ENCODE results near the gene PFKFB3.

PFKFB3 gene

DNA sequence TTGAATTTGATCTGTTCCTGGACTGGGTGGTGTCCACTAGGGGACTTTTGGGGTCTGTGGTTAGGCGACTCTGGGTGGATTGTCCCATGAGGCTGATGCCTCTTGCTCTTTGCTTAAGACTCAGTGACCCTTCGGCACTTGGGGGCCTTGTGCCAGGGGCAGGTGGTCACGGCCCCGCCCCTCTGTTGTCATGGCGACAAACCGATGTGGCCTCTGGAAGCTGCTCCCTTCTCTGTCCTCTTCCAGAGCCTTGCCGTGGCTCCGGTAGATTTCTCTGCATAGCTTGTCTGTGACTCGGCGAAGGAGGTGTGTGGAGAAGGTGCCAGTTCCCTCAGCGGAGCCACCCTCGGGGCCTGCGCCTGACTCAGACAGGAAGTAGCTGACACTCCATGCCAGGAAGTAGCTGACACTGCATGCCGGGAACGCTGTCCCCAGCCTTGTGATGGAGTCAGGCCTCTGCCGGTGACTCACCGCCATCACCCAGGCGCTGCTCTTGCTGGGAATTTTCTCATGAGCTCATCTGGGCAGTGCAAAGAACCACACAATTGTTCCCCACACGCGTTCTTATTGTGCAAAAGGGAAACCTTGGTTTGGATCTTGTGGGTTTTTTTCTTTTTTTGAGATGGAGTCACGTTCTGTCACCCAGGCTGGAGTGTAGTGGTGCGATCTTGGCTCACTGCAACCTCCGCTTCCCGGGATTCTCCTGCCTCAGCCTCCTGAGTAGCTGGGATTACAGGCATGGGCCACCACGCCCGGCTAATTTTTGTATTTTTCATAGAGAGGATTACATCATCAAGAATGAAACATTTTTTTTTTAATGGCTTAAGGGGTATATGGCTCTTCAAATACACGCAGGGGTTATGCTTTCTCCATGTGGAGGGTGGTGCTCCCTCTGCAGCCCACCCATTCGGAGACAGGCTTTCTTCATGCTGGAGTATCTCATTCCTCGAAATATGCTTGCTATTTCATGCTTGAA is 72.6 kb downstream of the PFKFB3 start (continued):
- TF ChIP-seq, protein P1, sequence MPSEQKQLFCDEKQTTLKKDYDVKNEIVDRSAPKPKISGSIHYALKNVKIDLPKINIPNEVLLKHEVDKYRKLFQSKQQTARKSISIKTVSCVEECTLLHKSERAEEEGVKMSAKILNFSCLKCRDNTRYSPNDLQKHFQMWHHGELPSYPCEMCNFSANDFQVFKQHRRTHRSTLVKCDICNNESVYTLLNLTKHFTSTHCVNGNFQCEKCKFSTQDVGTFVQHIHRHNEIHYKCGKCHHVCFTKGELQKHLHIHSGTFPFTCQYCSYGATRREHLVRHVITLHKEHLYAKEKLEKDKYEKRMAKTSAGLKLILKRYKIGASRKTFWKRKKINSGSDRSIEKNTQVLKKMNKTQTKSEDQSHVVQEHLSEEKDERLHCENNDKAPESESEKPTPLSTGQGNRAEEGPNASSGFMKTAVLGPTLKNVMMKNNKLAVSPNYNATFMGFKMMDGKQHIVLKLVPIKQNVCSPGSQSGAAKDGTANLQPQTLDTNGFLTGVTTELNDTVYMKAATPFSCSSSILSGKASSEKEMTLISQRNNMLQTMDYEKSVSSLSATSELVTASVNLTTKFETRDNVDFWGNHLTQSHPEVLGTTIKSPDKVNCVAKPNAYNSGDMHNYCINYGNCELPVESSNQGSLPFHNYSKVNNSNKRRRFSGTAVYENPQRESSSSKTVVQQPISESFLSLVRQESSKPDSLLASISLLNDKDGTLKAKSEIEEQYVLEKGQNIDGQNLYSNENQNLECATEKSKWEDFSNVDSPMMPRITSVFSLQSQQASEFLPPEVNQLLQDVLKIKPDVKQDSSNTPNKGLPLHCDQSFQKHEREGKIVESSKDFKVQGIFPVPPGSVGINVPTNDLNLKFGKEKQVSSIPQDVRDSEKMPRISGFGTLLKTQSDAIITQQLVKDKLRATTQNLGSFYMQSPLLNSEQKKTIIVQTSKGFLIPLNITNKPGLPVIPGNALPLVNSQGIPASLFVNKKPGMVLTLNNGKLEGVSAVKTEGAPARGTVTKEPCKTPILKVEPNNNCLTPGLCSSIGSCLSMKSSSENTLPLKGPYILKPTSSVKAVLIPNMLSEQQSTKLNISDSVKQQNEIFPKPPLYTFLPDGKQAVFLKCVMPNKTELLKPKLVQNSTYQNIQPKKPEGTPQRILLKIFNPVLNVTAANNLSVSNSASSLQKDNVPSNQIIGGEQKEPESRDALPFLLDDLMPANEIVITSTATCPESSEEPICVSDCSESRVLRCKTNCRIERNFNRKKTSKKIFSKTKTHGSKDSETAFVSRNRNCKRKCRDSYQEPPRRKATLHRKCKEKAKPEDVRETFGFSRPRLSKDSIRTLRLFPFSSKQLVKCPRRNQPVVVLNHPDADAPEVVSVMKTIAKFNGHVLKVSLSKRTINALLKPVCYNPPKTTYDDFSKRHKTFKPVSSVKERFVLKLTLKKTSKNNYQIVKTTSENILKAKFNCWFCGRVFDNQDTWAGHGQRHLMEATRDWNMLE (tag by site-specific recombination; conservative IDR thresholded peaks at IDR 0.05; ENCODE audit: low read depth) = peak; percentile 61
- TF ChIP-seq SCRT1 (tag by site-specific recombination; IDR thresholded peaks at IDR 0.05; ENCODE audit: borderline replicate concordance) = no peak
- 0 out of 2 replicates have a peak, but pooled peaks have one; percentile 12 for TF ChIP-seq SP2 (tag by site-specific recombination; IDR thresholded peaks at IDR 0.05)
- no peak for TF ChIP-seq ZNF664 (tag by site-specific recombination; IDR thresholded peaks at IDR 0.05)
- TF ChIP-seq ZXDB (tag by site-specific recombination; IDR thresholded peaks at IDR 0.05) = no peak
- TF ChIP-seq ZNF37A (tag by site-specific recombination; IDR thresholded peaks at IDR 0.05) = no peak
- TF ChIP-seq, protein P2, sequence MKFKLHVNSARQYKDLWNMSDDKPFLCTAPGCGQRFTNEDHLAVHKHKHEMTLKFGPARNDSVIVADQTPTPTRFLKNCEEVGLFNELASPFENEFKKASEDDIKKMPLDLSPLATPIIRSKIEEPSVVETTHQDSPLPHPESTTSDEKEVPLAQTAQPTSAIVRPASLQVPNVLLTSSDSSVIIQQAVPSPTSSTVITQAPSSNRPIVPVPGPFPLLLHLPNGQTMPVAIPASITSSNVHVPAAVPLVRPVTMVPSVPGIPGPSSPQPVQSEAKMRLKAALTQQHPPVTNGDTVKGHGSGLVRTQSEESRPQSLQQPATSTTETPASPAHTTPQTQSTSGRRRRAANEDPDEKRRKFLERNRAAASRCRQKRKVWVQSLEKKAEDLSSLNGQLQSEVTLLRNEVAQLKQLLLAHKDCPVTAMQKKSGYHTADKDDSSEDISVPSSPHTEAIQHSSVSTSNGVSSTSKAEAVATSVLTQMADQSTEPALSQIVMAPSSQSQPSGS (tag by site-specific recombination; IDR thresholded peaks at IDR 0.05; ENCODE audit: low read depth) = peak; percentile 54; the same call in 1 of the 2 replicates
- TF ChIP-seq ZNF24 (tag by site-specific recombination; IDR thresholded peaks at IDR 0.05) = 0 out of 2 replicates have a peak, but pooled peaks have one; percentile 11
- peak; percentile 55 for TF ChIP-seq SETDB1 (IDR thresholded peaks at IDR 0.05; ENCODE audit: insufficient read length, low read length)

GRCh38 chr10:6276356-6276755 is 73.6 kb downstream of the PFKFB3 start:
- ChIA-PET CTCF (no interaction called here), POLR2A (no interaction called here)
- no peak overlapping the region for H3K27ac ChIP-seq (ENCODE audit: extremely low read depth, low read depth, low read length)
- no peaks in the 10 kb centered on the region for H3K9me3 ChIP-seq (ENCODE audit: control insufficient read depth, insufficient read depth, low read depth, low read length)
- H3K4me1 ChIP-seq (ENCODE audit: control insufficient read depth, insufficient read depth, low read length) = no peaks in the 10 kb centered on the region
- no peak for TF ChIP-seq ZBTB1 (tag by site-specific recombination; IDR thresholded peaks at IDR 0.05)
- TF ChIP-seq ZNF223 (tag by site-specific recombination; IDR thresholded peaks at IDR 0.05) = no peak
- no peak for TF ChIP-seq ZNF837 (tag by site-specific recombination; IDR thresholded peaks at IDR 0.05)
- H3K4me3 ChIP-seq (ENCODE audit: low read depth, low read length) = no peak overlapping the region
- H3K36me3 ChIP-seq (ENCODE audit: control insufficient read depth in 2 of 2, insufficient read depth in 1 of 2, low read length in 2 of 2) = no peaks in the 10 kb centered on the region

DNA sequence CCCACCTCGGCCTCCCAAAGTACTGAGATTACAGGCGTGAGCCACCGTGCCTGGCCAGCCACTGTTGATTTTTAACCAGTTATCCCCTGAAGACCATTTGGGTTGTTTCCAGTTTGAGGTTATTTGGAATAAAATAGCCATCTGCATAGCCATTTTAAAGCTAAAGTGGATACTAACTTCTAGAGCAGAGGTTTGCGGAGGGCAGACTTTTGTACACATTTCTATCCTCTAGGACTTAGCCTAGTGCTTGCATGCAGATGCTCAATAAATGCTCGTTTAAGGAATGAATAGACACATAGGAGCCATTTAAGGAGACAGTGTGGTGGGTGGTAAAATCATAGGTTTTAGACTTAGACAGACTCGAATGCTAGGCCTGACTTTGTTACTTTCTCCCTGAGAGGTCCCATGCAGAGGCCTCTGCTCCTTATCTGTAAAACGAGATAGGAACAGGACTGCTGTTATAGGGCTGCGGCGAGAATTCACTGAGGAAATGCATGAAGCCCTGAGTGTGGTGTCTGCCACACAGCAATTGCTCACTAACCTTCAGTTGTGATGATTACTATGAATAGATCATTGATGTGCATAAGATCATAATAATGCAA is 75.9 kb downstream of the PFKFB3 start:
- no peaks in the 10 kb centered on the region for H3K4me1 ChIP-seq (ENCODE audit: control insufficient read depth, insufficient read depth, low read length)
- no peaks in the 10 kb centered on the region for H3K36me3 ChIP-seq (ENCODE audit: control insufficient read depth in 2 of 2, insufficient read depth in 1 of 2, low read length in 2 of 2)
- H3K9me3 ChIP-seq (ENCODE audit: control insufficient read depth, insufficient read depth, low read depth, low read length) = no peaks in the 10 kb centered on the region
- ChIA-PET CTCF (interaction anchor here (1.3 kb wide), 1 partner anchor 13 kb away, joined by 3 read pairs; no protein-coding TSS in a partner anchor), POLR2A (no interaction called here)
- H3K4me3 ChIP-seq (ENCODE audit: low read depth, low read length) = no peak overlapping the region
- no peak overlapping the region for H3K27ac ChIP-seq (ENCODE audit: extremely low read depth, low read depth, low read length)
- no peak for TF ChIP-seq ZNF707 (tag by site-specific recombination; IDR thresholded peaks at IDR 0.05)
- no peak for TF ChIP-seq SCRT2 (tag by site-specific recombination; IDR thresholded peaks at IDR 0.05)
- no peak for TF ChIP-seq ZNF335 (tag by site-specific recombination; conservative IDR thresholded peaks at IDR 0.05)
- no peak for TF ChIP-seq ZNF624 (tag by site-specific recombination; IDR thresholded peaks at IDR 0.05)
- TF ChIP-seq ZNF341 (tag by site-specific recombination; IDR thresholded peaks at IDR 0.05; ENCODE audit: low read depth) = no peak
- TF ChIP-seq GFI1B (tag by site-specific recombination; IDR thresholded peaks at IDR 0.05) = no peak
- no peak for TF ChIP-seq ZNF132 (tag by site-specific recombination; IDR thresholded peaks at IDR 0.05; ENCODE audit: borderline replicate concordance)
- no peak for TF ChIP-seq ZNF660 (tag by site-specific recombination; IDR thresholded peaks at IDR 0.05)
- no peak for TF ChIP-seq MEIS1 (CRISPR knock-in tag; IDR thresholded peaks at IDR 0.05; ENCODE audit: borderline replicate concordance)
- no peak for TF ChIP-seq HOXD13 (CRISPR knock-in tag; IDR thresholded peaks at IDR 0.05; ENCODE audit: borderline replicate concordance)
- no peak for TF ChIP-seq ZNF639 (tag by site-specific recombination; IDR thresholded peaks at IDR 0.05)
- no peak for TF ChIP-seq ZNF776 (tag by site-specific recombination; IDR thresholded peaks at IDR 0.05; ENCODE audit: borderline replicate concordance)
